Left renal pelvis (tissue), 4 donors: Measurements from ENCODE around the gene CLCN6. TPM values are rescaled to one million over a fixed set of nuclear protein-coding genes. Genes with fewer than 3 reads are reported as not detected.

Source experiments
- polyA plus RNA-seq, 4 donors: library from polyadenylated mRNA; unstranded; fragments of 120-200 nt; gene quantifications; one replicate each; pipeline ENCODE4 v1.2.1, GENCODE V29; 2013; ENCODE audit not compliant: insufficient read length in 4 of 4

The CLCN6 gene
- polyA plus RNA-seq, 4 donors = 13.8 to 28.3 (median 18.6) TPM

Other genes with a start within 250 kb of the CLCN6 start
- 1 to 10 TPM in 2 of 4 donors, under 1 TPM in 2; 0.30 to 1.8 (median 1.1) TPM for gene FBXO2, start 151.8 kb upstream of the CLCN6 start, polyA plus RNA-seq
- gene FBXO44, start 151.3 kb upstream of the CLCN6 start, polyA plus RNA-seq = 10 to 100 TPM in 3 of 4 donors, 1 to 10 TPM in 1; 6.0 to 21.1 (median 14.8) TPM
- gene FBXO6, start 142.0 kb upstream of the CLCN6 start, polyA plus RNA-seq = 1 to 10 TPM; 2.7 to 5.1 (median 4.5) TPM
- 10 to 100 TPM; 26.4 to 46.8 (median 39.7) TPM for gene MAD2L2, start 125.0 kb upstream of the CLCN6 start, polyA plus RNA-seq
- gene DRAXIN, start 114.5 kb upstream of the CLCN6 start, polyA plus RNA-seq = 1 to 10 TPM in 1 of 4 donors, under 1 TPM in 3; 0.46 to 1.2 (median 0.95) TPM
- 10 to 100 TPM; 19.1 to 49.3 (median 38.9) TPM for gene AGTRAP, start 70.1 kb upstream of the CLCN6 start, polyA plus RNA-seq
- gene C1orf167, start 44.0 kb upstream of the CLCN6 start, polyA plus RNA-seq = under 1 TPM in 2 of 4 donors, not detected in 2; 0.10 to 0.15 TPM
- gene MTHFR, start 227 bp upstream of the CLCN6 start, polyA plus RNA-seq = 10 to 100 TPM; 15.2 to 20.6 (median 18.9) TPM
- under 1 TPM in 3 of 4 donors, not detected in 1; 0.56 to 0.73 (median 0.59) TPM for gene NPPA, start 41.6 kb downstream of the CLCN6 start, polyA plus RNA-seq
- gene NPPB, start 52.8 kb downstream of the CLCN6 start, polyA plus RNA-seq = under 1 TPM in 1 of 4 donors, not detected in 3; 0.37 TPM
- 10 to 100 TPM; 29.4 to 46.9 (median 39.4) TPM for gene KIAA2013, start 120.2 kb downstream of the CLCN6 start, polyA plus RNA-seq
- 100 to 1,000 TPM in 3 of 4 donors, 10 to 100 TPM in 1; 90.3 to 179 (median 107) TPM for gene PLOD1, start 128.5 kb downstream of the CLCN6 start, polyA plus RNA-seq
- gene MFN2, start 174.3 kb downstream of the CLCN6 start, polyA plus RNA-seq = 10 to 100 TPM; 59.4 to 69.5 (median 64.0) TPM
- gene MIIP, start 213.3 kb downstream of the CLCN6 start, polyA plus RNA-seq = 10 to 100 TPM; 20.4 to 38.1 (median 22.4) TPM